Trophoblast cell (in vitro differentiated cells and primary cell): ENCODE measurements around the gene CMTR1.
"Not testable (repeated sequence)": the region's sequence is repeated elsewhere in the genome, so short reads cannot be mapped to it uniquely, and the experiment has no call there.

Experiments
- DNase-seq, 2 donors: peaks; one replicate each; pipeline ENCODE4 v3.0.0-alpha.2; 2016
- H2AFZ ChIP-seq: 2 replicates; pipeline ENCODE4 v1.6.1; 2013; ENCODE audit warnings: low read length, moderate library complexity, mild to moderate bottlenecking; ENCODE audit not compliant: insufficient read depth, poor library complexity
- H2AK5ac ChIP-seq: 2 replicates; pipeline ENCODE4 v1.6.1; 2013; ENCODE audit warnings: mild to moderate bottlenecking, low read length
- H2BK120ac ChIP-seq: 2 replicates; pipeline ENCODE4 v1.6.1; 2013; ENCODE audit warnings: low read length, mild to moderate bottlenecking, moderate library complexity; ENCODE audit not compliant: insufficient read depth, poor library complexity
- H2BK12ac ChIP-seq: 2 replicates; pipeline ENCODE4 v1.6.1; 2013; ENCODE audit warnings: mild to moderate bottlenecking, low read length, moderate library complexity
- H2BK5ac ChIP-seq: 2 replicates; pipeline ENCODE4 v1.6.1; 2013; ENCODE audit warnings: low read length, low read depth, moderate library complexity, mild to moderate bottlenecking; ENCODE audit not compliant: poor library complexity
- H3K14ac ChIP-seq: 2 replicates; pipeline ENCODE4 v1.6.1; 2013; ENCODE audit warnings: mild to moderate bottlenecking, low read length
- H3K18ac ChIP-seq: 2 replicates; pipeline ENCODE4 v1.6.1; 2013; ENCODE audit warnings: mild to moderate bottlenecking, low read length
- H3K23ac ChIP-seq: 2 replicates; pipeline ENCODE4 v1.6.1; 2013; ENCODE audit warnings: low read length
- H3K27ac ChIP-seq: 2 replicates; pipeline ENCODE4 v1.5.1; 2013; ENCODE audit warnings: low read depth, mild to moderate bottlenecking, inconsistent platforms, low read length, moderate library complexity
- H3K27me3 ChIP-seq: 2 replicates; pipeline ENCODE4 v1.6.1; 2013; ENCODE audit warnings: inconsistent platforms, mild to moderate bottlenecking, low read length, moderate library complexity; ENCODE audit not compliant: insufficient read depth
- H3K36me3 ChIP-seq, 2 experiments: 1 replicate in 1 of 2; 2 replicates in 1 of 2; pipeline ENCODE4 v1.6.1; 2013; ENCODE audit warnings: low read length in 2 of 2, mild to moderate bottlenecking in 2 of 2, moderate library complexity in 1 of 2; ENCODE audit not compliant: insufficient read depth in 2 of 2, control insufficient read depth in 1 of 2
- H3K4ac ChIP-seq: 2 replicates; pipeline ENCODE4 v1.6.1; 2013; ENCODE audit warnings: low read depth, mild to moderate bottlenecking, low read length, moderate library complexity
- H3K4me1 ChIP-seq, 2 experiments: 1 replicate in 1 of 2; 2 replicates in 1 of 2; pipeline ENCODE4 v1.6.1; 2013; ENCODE audit warnings: low read length in 2 of 2, mild to moderate bottlenecking in 2 of 2, moderate library complexity in 1 of 2; ENCODE audit not compliant: insufficient read depth in 2 of 2, control insufficient read depth in 1 of 2
- H3K4me2 ChIP-seq: 2 replicates; pipeline ENCODE4 v1.6.1; 2013; ENCODE audit warnings: inconsistent platforms, mild to moderate bottlenecking, low read length, moderate library complexity
- H3K4me3 ChIP-seq: 2 replicates; pipeline ENCODE4 v1.5.1; 2013; ENCODE audit warnings: mild to moderate bottlenecking, low read depth, low read length, inconsistent platforms
- H3K79me1 ChIP-seq: one replicate; pipeline ENCODE4 v1.6.1; 2013; ENCODE audit warnings: low read length
- H3K79me2 ChIP-seq: 2 replicates; pipeline ENCODE4 v1.6.1; 2013; ENCODE audit warnings: low read length, mild to moderate bottlenecking; ENCODE audit not compliant: control insufficient read depth, insufficient read depth, poor library complexity
- H3K9ac ChIP-seq: 2 replicates; pipeline ENCODE4 v1.6.1; 2013; ENCODE audit warnings: mild to moderate bottlenecking, low read length
- H3K9me3 ChIP-seq: 2 replicates; pipeline ENCODE4 v1.6.1; 2013; ENCODE audit warnings: low read depth, mild to moderate bottlenecking, control low read depth, inconsistent platforms, low read length; ENCODE audit not compliant: insufficient read depth
- H4K12ac ChIP-seq: 2 replicates; pipeline ENCODE4 v1.6.1; 2013; ENCODE audit warnings: low read depth, mild to moderate bottlenecking, low read length, moderate library complexity
- H4K8ac ChIP-seq: 2 replicates; pipeline ENCODE4 v1.6.1; 2013; ENCODE audit warnings: low read depth, mild to moderate bottlenecking, low read length, moderate library complexity
- H4K91ac ChIP-seq: one replicate; pipeline ENCODE4 v1.6.1; 2013; ENCODE audit warnings: low read depth, mild to moderate bottlenecking, low read length, moderate library complexity
- WGBS: extraction: QIAGEN DNeasy Blood & Tissue Kit; methylation state at CpG from one replicate; pipeline ENCODE4 v1.1.7; 2013; ENCODE audit warnings: missing lambda C conversion rate; ENCODE audit not compliant: insufficient read length, insufficient coverage; ENCODE audit errors: extremely low coverage; 5-methylcytosine and 5-hydroxymethylcytosine counted together

Gene CMTR1

DNA sequence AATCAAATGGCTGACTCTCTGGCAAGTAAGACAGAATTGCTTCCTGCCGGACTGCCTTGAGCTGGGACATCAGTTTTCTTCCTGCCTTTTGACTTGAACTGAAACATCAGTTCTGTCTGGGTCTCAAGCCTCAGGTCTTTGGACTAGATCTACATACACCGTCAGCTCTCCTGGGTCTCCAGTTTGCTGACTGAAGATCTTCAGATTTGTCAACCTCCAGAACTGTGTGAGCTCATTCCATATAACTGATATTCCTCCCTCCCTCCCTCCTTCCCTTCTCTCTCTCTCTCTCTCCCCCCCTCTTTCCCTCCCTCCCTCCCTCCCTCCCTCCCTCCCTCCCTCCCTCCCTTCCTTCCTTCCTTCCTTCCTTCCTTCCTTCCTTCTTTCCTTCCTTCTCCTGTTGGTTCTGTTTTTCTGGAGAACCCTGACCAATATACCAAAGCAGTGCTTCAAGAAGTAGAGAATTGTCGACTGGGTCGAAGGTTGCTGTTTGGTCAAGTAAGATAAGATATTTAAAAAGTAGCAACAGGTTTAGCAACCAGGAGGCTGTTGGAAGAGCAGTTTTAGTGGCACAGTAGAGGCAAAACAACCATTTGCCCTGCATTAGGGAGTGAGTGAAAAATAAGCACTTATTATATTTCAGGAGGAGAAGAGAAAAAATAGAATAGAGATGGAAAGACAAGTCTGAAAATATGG is 33.1 kb upstream of the CMTR1 start:
- H3K23ac ChIP-seq: no peak overlapping the region
- H4K91ac ChIP-seq: no peak overlapping the region
- H4K8ac ChIP-seq: no peak overlapping the region
- H2AFZ ChIP-seq: no peak overlapping the region
- no peaks in the 10 kb centered on the region for H3K79me1 ChIP-seq
- no peak overlapping the region for H2BK5ac ChIP-seq
- no peak overlapping the region for H3K27ac ChIP-seq
- no peak overlapping the region for H2AK5ac ChIP-seq
- H4K12ac ChIP-seq: no peak overlapping the region
- no peak overlapping the region for H2BK12ac ChIP-seq
- H3K4me1 ChIP-seq: no peaks in the 10 kb centered on the region
- no peak overlapping the region for H3K18ac ChIP-seq
- H3K36me3 ChIP-seq: no peaks in the 10 kb centered on the region
- no peaks in the 10 kb centered on the region for H3K79me2 ChIP-seq
- no peak overlapping the region for H2BK120ac ChIP-seq
- no CpG with 5 or more reads among the region's 4 CpGs for WGBS
- no peak for DNase-seq
- no peak overlapping the region for H3K9ac ChIP-seq
- H3K14ac ChIP-seq: no peak overlapping the region
- H3K9me3 ChIP-seq: peaks cover 2% of the 10 kb centered on the region
- H3K4me2 ChIP-seq: no peak overlapping the region
- H3K4ac ChIP-seq: no peak overlapping the region
- H3K4me3 ChIP-seq: no peak overlapping the region
- H3K27me3 ChIP-seq: no peaks in the 10 kb centered on the region

DNA sequence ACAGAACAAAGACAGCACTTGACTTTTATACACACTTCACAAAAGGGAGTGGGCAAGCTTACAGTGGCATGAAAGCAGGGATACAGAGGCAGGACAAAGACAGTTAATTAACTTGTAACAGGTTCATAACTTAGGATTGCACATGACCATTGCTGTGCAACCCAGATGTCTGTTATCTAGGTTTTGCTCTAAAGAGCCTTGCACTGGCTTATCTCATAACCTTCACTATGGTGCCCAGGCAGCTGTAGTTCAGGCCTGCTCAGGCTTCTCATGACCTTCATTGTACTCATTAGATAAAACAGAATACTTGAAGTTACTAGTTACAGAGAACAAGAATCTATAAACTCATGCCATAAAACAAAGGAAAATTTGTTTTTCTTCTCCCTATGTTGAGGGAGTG is 31.4 kb upstream of the CMTR1 start:
- not testable (repeated sequence) for H3K4me1 ChIP-seq, H4K8ac ChIP-seq, H4K12ac ChIP-seq, H3K4me3 ChIP-seq, H3K4ac ChIP-seq, H3K27ac ChIP-seq, H3K9ac ChIP-seq, H2AFZ ChIP-seq, H2BK5ac ChIP-seq, H3K79me2 ChIP-seq, H2BK12ac ChIP-seq, H2BK120ac ChIP-seq, H4K91ac ChIP-seq, H2AK5ac ChIP-seq, H3K14ac ChIP-seq, H3K9me3 ChIP-seq, H3K23ac ChIP-seq, H3K18ac ChIP-seq, H3K36me3 ChIP-seq, H3K79me1 ChIP-seq, DNase-seq, H3K27me3 ChIP-seq, H3K4me2 ChIP-seq

DNA sequence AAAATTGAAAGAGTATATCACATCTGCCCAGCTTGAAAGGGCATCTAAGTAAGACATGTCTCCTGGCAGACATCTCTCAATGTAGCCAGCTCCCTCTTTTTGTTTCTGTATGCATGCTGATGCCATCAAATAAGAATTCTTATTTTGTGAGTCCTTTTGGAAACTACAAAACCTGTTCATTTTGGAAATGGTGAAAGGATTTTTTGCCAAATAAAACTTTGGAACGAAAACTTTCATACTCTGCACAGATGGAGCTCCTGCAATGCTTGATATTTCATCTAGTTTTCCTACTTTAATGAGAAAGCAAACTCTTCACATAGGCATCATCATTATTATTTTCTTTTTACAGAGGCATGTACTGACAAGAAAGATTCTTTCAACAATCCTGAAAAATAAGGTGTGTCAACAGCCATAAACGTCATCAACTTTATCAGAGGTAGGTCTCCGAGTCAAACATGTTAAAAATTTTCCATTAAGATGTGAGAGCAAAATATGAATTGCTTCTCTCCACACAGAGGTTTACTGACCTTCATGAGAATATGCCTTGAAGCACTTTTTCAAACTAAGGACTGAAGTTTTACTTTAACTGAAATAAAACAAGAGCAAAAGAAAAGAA is 26.2 kb upstream of the CMTR1 start:
- Histone ChIP-seq H3K18ac (no peak overlapping the region), H2BK120ac (no peak overlapping the region), H2AFZ (no peak overlapping the region), H3K79me1 (no peaks in the 10 kb centered on the region), H3K23ac (no peak overlapping the region), H3K4me1 (no peaks in the 10 kb centered on the region), H3K14ac (no peak overlapping the region), H2AK5ac (no peak overlapping the region), H3K79me2 (no peaks in the 10 kb centered on the region), H2BK12ac (no peak overlapping the region), H3K4me2 (no peak overlapping the region), H3K4ac (no peak overlapping the region), H3K27ac (no peak overlapping the region), H3K9me3 (no peaks in the 10 kb centered on the region), H3K9ac (no peak overlapping the region), H4K12ac (no peak overlapping the region), H3K4me3 (no peak overlapping the region), H4K91ac (no peak overlapping the region), H3K27me3 (no peaks in the 10 kb centered on the region), H2BK5ac (no peak overlapping the region), H4K8ac (no peak overlapping the region), H3K36me3 (no peaks in the 10 kb centered on the region)
- WGBS: no CpG with 5 or more reads among the region's 3 CpGs
- peak in 1 of 2 donors; percentile 73 for DNase-seq

DNA sequence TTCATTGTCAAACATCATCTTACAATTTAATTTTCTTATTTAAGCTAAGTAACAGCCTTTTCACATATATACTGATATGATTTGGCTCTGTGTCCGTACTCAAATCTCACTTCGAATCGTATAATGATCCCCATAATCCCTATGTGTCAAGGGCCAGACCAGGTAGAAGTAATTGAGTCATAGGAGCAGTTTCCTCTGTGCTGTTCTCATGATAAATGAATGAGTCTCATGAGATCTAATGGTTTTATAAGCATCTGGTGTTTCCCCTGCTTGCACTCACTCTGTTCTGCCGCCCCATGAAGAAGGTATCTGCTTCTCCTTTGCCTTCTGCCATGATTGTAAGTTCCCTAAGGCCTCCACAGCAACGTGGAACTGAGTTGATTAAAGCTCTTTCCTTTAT is 25.1 kb upstream of the CMTR1 start:
- no peaks in the 10 kb centered on the region for H3K79me1 ChIP-seq
- H3K4me2 ChIP-seq: no peak overlapping the region
- DNase-seq: no peak
- no peak overlapping the region for H3K27ac ChIP-seq
- no peaks in the 10 kb centered on the region for H3K27me3 ChIP-seq
- no peak overlapping the region for H2AFZ ChIP-seq
- H2BK5ac ChIP-seq: no peak overlapping the region
- no peak overlapping the region for H4K91ac ChIP-seq
- no peak overlapping the region for H3K23ac ChIP-seq
- no peaks in the 10 kb centered on the region for H3K9me3 ChIP-seq
- H2AK5ac ChIP-seq: no peak overlapping the region
- H2BK12ac ChIP-seq: no peak overlapping the region
- no peak overlapping the region for H3K18ac ChIP-seq
- H3K4ac ChIP-seq: no peak overlapping the region
- no CpG with 5 or more reads among the region's 5 CpGs for WGBS
- no peaks in the 10 kb centered on the region for H3K4me1 ChIP-seq
- H2BK120ac ChIP-seq: no peak overlapping the region
- no peak overlapping the region for H3K9ac ChIP-seq
- no peak overlapping the region for H3K14ac ChIP-seq
- H3K79me2 ChIP-seq: no peaks in the 10 kb centered on the region
- H3K36me3 ChIP-seq: no peaks in the 10 kb centered on the region
- no peak overlapping the region for H4K8ac ChIP-seq
- H3K4me3 ChIP-seq: no peak overlapping the region
- H4K12ac ChIP-seq: no peak overlapping the region
